Endothelial cell (in vitro differentiated cells): ENCODE results near the gene B4GALNT4. TPM values are rescaled to one million over a fixed set of nuclear protein-coding genes. Genes with fewer than 3 reads are reported as not detected.

Experiments
- DNase-seq: peaks from one replicate; pipeline ENCODE4 v3.0.0; 2021; ENCODE audit warnings: low spot score
- H3K27ac Mint-ChIP-seq: one replicate; pipeline ENCODE4 v1.8.0; 2021; ENCODE audit warnings: mixed read lengths, inconsistent platforms; ENCODE audit not compliant: unreplicated experiment
- H3K27me3 Mint-ChIP-seq: one replicate; pipeline ENCODE4 v1.8.0; 2021; ENCODE audit warnings: mild to moderate bottlenecking, moderate library complexity, mixed read lengths, inconsistent platforms; ENCODE audit not compliant: unreplicated experiment
- H3K36me3 Mint-ChIP-seq: one replicate; pipeline ENCODE4 v1.8.0; 2021; ENCODE audit warnings: mild to moderate bottlenecking, low read depth, mixed read lengths, inconsistent platforms; ENCODE audit not compliant: unreplicated experiment
- H3K4me1 Mint-ChIP-seq: one replicate; pipeline ENCODE4 v1.8.0; 2021; ENCODE audit warnings: mild to moderate bottlenecking, mixed read lengths, inconsistent platforms; ENCODE audit not compliant: unreplicated experiment
- H3K4me3 Mint-ChIP-seq: one replicate; pipeline ENCODE4 v1.8.0; 2021; ENCODE audit warnings: mild to moderate bottlenecking, mixed read lengths, inconsistent platforms; ENCODE audit not compliant: unreplicated experiment
- H3K9me3 Mint-ChIP-seq: one replicate; pipeline ENCODE4 v1.8.0; 2021; ENCODE audit warnings: mixed read lengths, inconsistent platforms; ENCODE audit not compliant: unreplicated experiment
- CTCF ChIP-seq: fragments of 200-600 bp; sonication (generic); IDR thresholded peaks from one replicate; pipeline ENCODE4 v1.5.0; 2021; ENCODE audit warnings: antibody characterized with exemption; ENCODE audit not compliant: unreplicated experiment
- total RNA-seq: library from RNA; stranded (reverse); fragmentation: NEBNext Ultra II Directional; extraction: Animal tissue kit (Norgen Biotek cat#: 25700); gene quantifications from one replicate; pipeline ENCODE4 v1.2.1, GENCODE V29; 2021; ENCODE audit not compliant: unreplicated experiment

B4GALNT4 gene
- total RNA-seq, 1 donor from 2014 or later, result 14.9 TPM

GRCh38 chr11:416757-417621 is 47.7 kb downstream of the B4GALNT4 start:
- Mint-ChIP-seq H3K27ac (no peak overlapping the region), H3K27me3 (peaks cover 12% of the 10 kb centered on the region), H3K9me3 (no peaks in the 10 kb centered on the region), H3K4me1 (peaks cover 14% of the 10 kb centered on the region), H3K4me3 (no peak overlapping the region), H3K36me3 (no peaks in the 10 kb centered on the region)
- DNase-seq, result no peak
- no peak for TF ChIP-seq CTCF

GRCh38 chr11:417652-418342 is 48.5 kb downstream of the B4GALNT4 start:
- no peak for TF ChIP-seq CTCF
- H3K27me3 Mint-ChIP-seq, result peaks cover 12% of the 10 kb centered on the region
- no peak overlapping the region for H3K4me3 Mint-ChIP-seq
- H3K27ac Mint-ChIP-seq, result no peak overlapping the region
- peaks cover 14% of the 10 kb centered on the region for H3K4me1 Mint-ChIP-seq
- H3K36me3 Mint-ChIP-seq, result no peaks in the 10 kb centered on the region
- no peaks in the 10 kb centered on the region for H3K9me3 Mint-ChIP-seq
- no peak for DNase-seq

- Mint-ChIP-seq H3K4me1 (peaks cover 14% of the 10 kb centered on the region), H3K27ac (no peak overlapping the region), H3K9me3 (no peaks in the 10 kb centered on the region), H3K27me3 (peaks cover 12% of the 10 kb centered on the region), H3K4me3 (no peak overlapping the region), H3K36me3 (no peaks in the 10 kb centered on the region)
- no peak for DNase-seq
- TF ChIP-seq CTCF, result no peak
Measured at GRCh38 chr11:418343-419247, 49.3 kb downstream of the B4GALNT4 start.

GRCh38 chr11:419248-420005 is 50.1 kb downstream of the B4GALNT4 start:
- Mint-ChIP-seq H3K36me3 (no peaks in the 10 kb centered on the region), H3K4me3 (no peak overlapping the region), H3K27ac (no peak overlapping the region), H3K27me3 (peaks cover 14% of the 10 kb centered on the region), H3K4me1 (peaks cover 13% of the 10 kb centered on the region), H3K9me3 (no peaks in the 10 kb centered on the region)
- no peak for TF ChIP-seq CTCF
- DNase-seq, result no peak
